Stimulated activated CD8-positive, alpha-beta memory T cell treated with anti-CD3 and anti-CD28 coated beads, Interleukin-7, amount 100 ng/mL, for 1 hour (primary cell): Measurements from ENCODE around the gene TMEM92.
"Not testable (repeated sequence)": the region's sequence is repeated elsewhere in the genome, so short reads cannot be mapped to it uniquely, and the experiment has no call there.

Source experiments
- DNase-seq, 2 donors: peaks; one replicate each; pipeline ENCODE4 v3.0.0-alpha.2; 2020; ENCODE audit warnings: low read depth in 2 of 2

Gene TMEM92

GRCh38 chr17:50301891-50302584 is 27.8 kb downstream of the TMEM92 start:
- DNase-seq, result no peak

- DNase-seq, result no peak
Measured at GRCh38 chr17:50303051-50303450, 28.8 kb downstream of the TMEM92 start.

GRCh38 chr17:50303596-50303995 is 29.3 kb downstream of the TMEM92 start:
- no peak for DNase-seq

- DNase-seq, result no peak
Measured at GRCh38 chr17:50304781-50305404, 30.6 kb downstream of the TMEM92 start.

GRCh38 chr17:50307654-50308053 is 33.4 kb downstream of the TMEM92 start:
- no peak for DNase-seq

- DNase-seq, result no peak
Measured at GRCh38 chr17:50308666-50309065, 34.4 kb downstream of the TMEM92 start.

GRCh38 chr17:50310455-50311111 is 36.3 kb downstream of the TMEM92 start:
- DNase-seq, result no peak

- DNase-seq, result no peak
Measured at GRCh38 chr17:50311112-50311460, 36.8 kb downstream of the TMEM92 start.

GRCh38 chr17:50311483-50311882 is 37.2 kb downstream of the TMEM92 start:
- no peak for DNase-seq

GRCh38 chr17:50312308-50312707 is 38.0 kb downstream of the TMEM92 start:
- DNase-seq, result no peak

- no peak for DNase-seq
Measured at GRCh38 chr17:50314456-50315011, 40.3 kb downstream of the TMEM92 start.

- no peak for DNase-seq
Measured at GRCh38 chr17:50316016-50316587, 41.8 kb downstream of the TMEM92 start.

- DNase-seq, result not testable (repeated sequence)
Measured at GRCh38 chr17:50316660-50317059, 42.4 kb downstream of the TMEM92 start.

- DNase-seq, result no peak
Measured at GRCh38 chr17:50317121-50317520, 42.9 kb downstream of the TMEM92 start.

GRCh38 chr17:50318501-50319285 is 44.4 kb downstream of the TMEM92 start:
- DNase-seq, result no peak

- DNase-seq, result no peak
Measured at GRCh38 chr17:50319306-50320004, 45.2 kb downstream of the TMEM92 start.

- no peak for DNase-seq
Measured at GRCh38 chr17:50322271-50322670, 48.0 kb downstream of the TMEM92 start.

GRCh38 chr17:50323060-50323459 is 48.8 kb downstream of the TMEM92 start:
- no peak for DNase-seq

GRCh38 chr17:50325906-50326305 is 51.6 kb downstream of the TMEM92 start:
- no peak for DNase-seq

- DNase-seq, result no peak
Measured at GRCh38 chr17:50326831-50327364, 52.6 kb downstream of the TMEM92 start.
